ENCODE measurements around the gene DIAPH1. TPM values are rescaled to one million over a fixed set of nuclear protein-coding genes. Genes with fewer than 3 reads are reported as not detected.

DIAPH1 gene
- total RNA-seq, 2 experiments from 2014 or later = 213 to 218 TPM

- CTCF ChIA-PET = interaction anchor here (0.6 to 2.3 kb wide), 28 partner anchors 9 to 356 kb away, joined by 3 to 11 read pairs (median 3); partner anchors contain the start of genes DIAPH1, PCDHB12, PCDHGA10 and PCDHGA2
- POLR2A ChIA-PET = no interaction called here
These were observed 60.6 kb downstream of the DIAPH1 start for GRCh38 chr5:141558150-141558549.

GRCh38 chr5:141557681-141558136, 61.1 kb downstream of the DIAPH1 start:
- ChIA-PET CTCF (interaction anchor here (0.6 to 2.3 kb wide), 29 partner anchors 10 to 356 kb away, joined by 3 to 11 read pairs (median 3); partner anchors contain the start of genes DIAPH1, PCDHB12, PCDHGA10 and PCDHGA2), POLR2A (no interaction called here)

DNA sequence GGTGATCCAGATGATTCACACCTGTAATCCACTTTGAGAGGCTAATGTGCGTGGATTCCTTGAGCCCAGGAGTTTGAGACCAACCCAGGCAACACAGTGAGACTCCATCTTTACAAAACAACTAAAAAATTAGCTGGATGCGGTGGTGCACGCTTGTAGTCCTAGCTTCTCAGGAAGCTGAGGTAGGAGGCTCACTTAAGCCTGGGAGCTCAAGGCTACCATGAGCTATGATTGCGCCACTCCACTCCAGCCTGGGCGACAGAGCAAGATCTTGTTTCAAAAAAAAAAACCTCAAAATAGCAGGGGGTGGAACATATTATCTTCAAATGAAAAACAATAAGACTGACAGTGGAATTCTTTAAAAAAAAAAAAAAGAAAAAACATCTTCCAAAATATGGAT, 70.9 kb downstream of the DIAPH1 start:
- ChIA-PET POLR2A (no interaction called here), CTCF (interaction anchor here (1.1 to 1.3 kb wide), 2 partner anchors 10 to 24 kb away, joined by 4 to 6 read pairs; no protein-coding TSS in a partner anchor)

DNA sequence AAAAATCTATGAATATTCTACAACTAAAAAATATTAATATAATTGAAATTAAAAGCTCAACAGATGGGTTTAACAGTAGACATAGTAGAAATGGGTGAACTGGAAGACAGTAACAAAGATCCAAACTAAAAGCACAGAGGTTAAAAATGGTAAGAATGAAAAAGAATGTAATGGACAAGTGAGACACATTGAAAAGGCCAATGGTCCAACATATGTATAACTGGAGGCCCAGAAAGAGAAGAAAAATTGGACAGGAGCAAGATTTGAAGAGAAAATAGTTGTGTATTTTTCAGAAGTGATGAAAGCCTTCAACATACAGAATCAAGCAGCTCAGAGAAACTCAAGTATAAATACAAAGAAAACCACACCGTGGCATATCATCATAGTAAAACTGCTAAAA, 71.3 kb downstream of the DIAPH1 start:
- CTCF ChIA-PET = interaction anchor here (1.1 to 1.3 kb wide), 2 partner anchors 10 to 24 kb away, joined by 4 to 6 read pairs; no protein-coding TSS in a partner anchor
- POLR2A ChIA-PET = no interaction called here

- POLR2A ChIA-PET = no interaction called here
- CTCF ChIA-PET = interaction anchor here (1.1 to 2.7 kb wide), 3 partner anchors 14 to 21 kb away, joined by 3 to 11 read pairs (median 9); no protein-coding TSS in a partner anchor
These were observed 75.7 kb downstream of the DIAPH1 start for GRCh38 chr5:141543053-141543452.

- POLR2A ChIA-PET = no interaction called here
These were observed 84.1 kb downstream of the DIAPH1 start for GRCh38 chr5:141534492-141535213.

DNA sequence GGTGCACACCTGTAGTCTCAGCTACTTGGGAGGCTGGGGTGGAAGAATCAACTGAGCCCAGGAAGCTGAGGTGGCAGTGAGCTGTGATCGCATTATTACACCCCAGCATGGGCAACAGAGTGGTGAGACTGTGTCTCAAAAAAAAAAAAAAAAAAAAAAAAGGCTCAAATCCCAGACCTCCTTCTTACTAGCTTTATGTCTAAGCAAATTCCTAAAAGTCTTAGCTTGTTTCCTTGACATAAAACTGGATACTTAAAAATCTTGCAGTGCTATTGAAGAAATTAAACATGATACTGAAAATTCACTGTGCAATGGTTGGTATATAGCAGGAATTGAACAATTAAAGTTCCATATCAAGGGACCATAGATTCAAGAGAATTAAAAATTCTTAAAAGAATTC, 84.9 kb downstream of the DIAPH1 start:
- POLR2A ChIA-PET = no interaction called here
- CTCF ChIA-PET = interaction anchor here (1.1 to 1.5 kb wide), 2 partner anchors 13 to 24 kb away, joined by 3 to 5 read pairs; no protein-coding TSS in a partner anchor

More at GRCh38 chr5:141534492-141535213, 84.1 kb downstream of the DIAPH1 start:
- CTCF ChIA-PET = interaction anchor here (1.0 to 1.5 kb wide), 4 partner anchors 10 to 23 kb away, joined by 3 to 5 read pairs (median 3); no protein-coding TSS in a partner anchor

- ChIA-PET CTCF (interaction anchor here (1.5 kb wide), 1 partner anchor 12 kb away, joined by 5 read pairs; no protein-coding TSS in a partner anchor), POLR2A (no interaction called here)
These were observed 86.1 kb downstream of the DIAPH1 start for GRCh38 chr5:141532726-141533125.

GRCh38 chr5:141529873-141530272, 88.9 kb downstream of the DIAPH1 start:
- ChIA-PET CTCF (no interaction called here), POLR2A (no interaction called here)

DNA sequence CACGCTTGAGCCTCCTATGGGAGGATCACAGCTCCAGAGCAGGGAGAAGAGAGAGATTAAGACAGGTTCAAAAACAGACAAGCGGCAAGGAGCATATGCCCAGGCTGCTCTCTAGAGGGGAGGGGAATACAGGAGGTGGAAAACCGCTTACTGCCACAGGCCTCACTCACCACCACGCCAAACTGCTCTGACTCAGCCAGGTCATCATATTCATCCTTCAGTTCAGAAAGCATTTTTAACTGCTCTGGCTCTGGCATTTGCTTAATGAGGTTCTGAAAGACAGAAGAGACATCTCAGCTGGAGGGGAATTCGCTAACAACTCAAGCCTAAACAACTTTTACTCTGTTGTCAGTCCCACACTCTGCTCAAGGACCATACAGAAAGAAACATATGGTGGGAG, 89.8 kb downstream of the DIAPH1 start:
- CTCF ChIA-PET = no interaction called here
- POLR2A ChIA-PET = no interaction called here

DNA sequence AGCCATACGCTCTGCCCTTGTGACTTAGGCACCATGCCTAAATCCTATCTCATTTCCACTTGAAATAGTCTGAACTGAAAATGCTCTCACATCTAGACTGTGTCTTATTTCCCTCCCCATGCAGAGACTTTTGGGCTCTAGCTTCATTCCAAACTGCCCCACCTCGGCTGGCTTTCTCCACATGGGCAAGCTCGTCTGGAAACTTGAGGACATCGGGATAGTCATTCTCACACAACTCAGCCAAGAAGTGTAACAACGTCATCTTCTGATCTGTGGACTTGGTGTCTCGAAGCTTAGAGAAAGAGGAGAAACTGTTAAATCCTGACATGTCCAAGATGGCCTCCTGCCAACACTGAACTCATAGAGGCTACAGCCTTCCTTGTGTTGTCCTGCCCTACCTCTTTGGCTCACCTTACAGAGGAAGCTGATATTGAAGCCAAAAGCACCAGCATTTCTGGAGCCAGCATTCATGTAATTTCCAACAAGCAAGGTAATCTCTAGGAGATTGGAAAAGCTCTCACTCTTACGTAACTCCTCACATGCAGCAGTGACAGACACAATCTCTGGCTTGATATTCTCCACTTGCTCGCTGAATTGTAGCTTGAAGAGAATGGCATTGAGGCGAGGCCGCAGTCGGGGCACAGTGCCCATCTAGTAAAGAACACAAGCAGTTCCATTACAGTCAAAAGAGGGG, 90.4 kb downstream of the DIAPH1 start:
- CTCF ChIA-PET = interaction anchor here (0.7 kb wide), 1 partner anchor 28 kb away, joined by 3 read pairs; no protein-coding TSS in a partner anchor
- POLR2A ChIA-PET = no interaction called here

GRCh38 chr5:141527426-141527825, 91.4 kb downstream of the DIAPH1 start:
- ChIA-PET POLR2A (no interaction called here), CTCF (interaction anchor here (0.6 to 0.7 kb wide), 2 partner anchors 15 to 29 kb away, joined by 3 to 4 read pairs; no protein-coding TSS in a partner anchor)

- ChIA-PET POLR2A (no interaction called here), CTCF (interaction anchor here (0.6 to 0.8 kb wide), 2 partner anchors 11 to 415 kb away, joined by 3 read pairs; no protein-coding TSS in a partner anchor)
These were observed 93.1 kb downstream of the DIAPH1 start for GRCh38 chr5:141525653-141526052.

GRCh38 chr5:141524604-141525597, 93.9 kb downstream of the DIAPH1 start:
- POLR2A ChIA-PET = no interaction called here
- CTCF ChIA-PET = interaction anchor here (0.6 to 3.7 kb wide), 16 partner anchors 10 to 414 kb away, joined by 3 to 14 read pairs (median 4); partner anchors contain the start of genes PCDHGA10, PCDHGA12 and PCDHGB5

- CTCF ChIA-PET = interaction anchor here (0.7 to 3.7 kb wide), 16 partner anchors 9 to 208 kb away, joined by 3 to 14 read pairs (median 4); partner anchors contain the start of genes DIAPH1, PCDHGA10, PCDHGA12 and PCDHGB5
- POLR2A ChIA-PET = no interaction called here
These were observed 94.8 kb downstream of the DIAPH1 start for GRCh38 chr5:141523991-141524390.

- CTCF ChIA-PET = interaction anchor here (1.0 to 3.7 kb wide), 8 partner anchors 10 to 132 kb away, joined by 3 to 14 read pairs (median 4); partner anchors contain the start of genes PCDHGA10, PCDHGA11 and PCDHGB7
- POLR2A ChIA-PET = no interaction called here
These were observed 96.5 kb downstream of the DIAPH1 start for GRCh38 chr5:141522301-141522700.

DNA sequence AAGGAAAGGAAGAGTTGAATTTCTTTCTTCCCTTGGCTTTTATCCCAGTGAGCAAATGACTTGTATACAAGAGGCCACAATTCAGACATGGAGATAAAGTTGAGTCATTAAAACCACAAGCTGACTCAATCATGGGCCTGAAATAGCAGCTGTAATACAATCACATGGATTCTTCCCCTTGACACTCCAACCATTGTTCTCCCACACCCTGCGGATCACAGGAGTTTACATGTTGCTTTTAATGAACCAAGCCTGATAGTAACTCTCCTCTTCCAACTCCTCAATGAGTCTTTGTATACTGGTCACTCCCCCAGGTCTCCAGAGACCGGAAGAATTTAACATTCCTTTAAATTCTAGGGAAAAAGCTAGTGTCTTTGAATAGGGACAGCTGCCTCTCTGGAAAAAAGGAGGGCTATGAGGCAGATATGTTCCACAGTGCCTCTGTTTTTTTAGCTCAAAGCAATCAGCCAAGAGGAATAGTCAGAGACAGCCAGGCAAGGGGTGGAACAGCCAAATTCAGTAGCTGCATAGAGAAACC, 97.5 kb downstream of the DIAPH1 start:
- CTCF ChIA-PET = interaction anchor here (1.1 to 3.7 kb wide), 7 partner anchors 9 to 131 kb away, joined by 3 to 14 read pairs (median 5); partner anchors contain the start of gene PCDHGA10
- POLR2A ChIA-PET = interaction anchor here (0.5 kb wide), 1 partner anchor 41 kb away, joined by 5 read pairs; no protein-coding TSS in a partner anchor

Data from activated CD8-positive, alpha-beta memory T cell treated with anti-CD3 and anti-CD28 coated beads for 36 hours (primary cell).